GM12865 (cell line): ENCODE data around the gene KMT5C.

ENCODE experiments used
- DNase-seq: peaks from one replicate; pipeline ENCODE4 v3.0.0; 2010; ENCODE audit warnings: low read depth
- H3K4me3 ChIP-seq: 2 replicates; pipeline ENCODE4 v1.5.1; 2011; ENCODE audit warnings: mild to moderate bottlenecking, low read depth, low read length, control low read depth
- CTCF ChIP-seq: IDR thresholded peaks from 2 replicates; pipeline ENCODE4 v1.5.1; 2011; ENCODE audit warnings: low read length, control low read depth, low read depth, inconsistent platforms; ENCODE audit not compliant: insufficient read depth; ENCODE audit errors: missing control alignments

The KMT5C gene

GRCh38 chr19:55387736-55388497, 48.2 kb downstream of the KMT5C start:
- no peak for DNase-seq
- H3K4me3 ChIP-seq = peak overlapping the region; percentile 95
- TF ChIP-seq CTCF = no peak

- no peak for DNase-seq
- no peak for TF ChIP-seq CTCF
- no peak overlapping the region for H3K4me3 ChIP-seq
These were observed 50.0 kb downstream of the KMT5C start for GRCh38 chr19:55389386-55390317.

GRCh38 chr19:55390461-55390880, 50.8 kb downstream of the KMT5C start:
- no peak for DNase-seq
- H3K4me3 ChIP-seq = no peak overlapping the region
- no peak for TF ChIP-seq CTCF

GRCh38 chr19:55391191-55391670, 51.6 kb downstream of the KMT5C start:
- TF ChIP-seq CTCF = no peak
- no peak overlapping the region for H3K4me3 ChIP-seq
- no peak for DNase-seq

GRCh38 chr19:55391702-55392615, 52.3 kb downstream of the KMT5C start:
- TF ChIP-seq CTCF = no peak
- DNase-seq = no peak
- H3K4me3 ChIP-seq = no peak overlapping the region
